ENCODE data around the gene FASTKD2.

GRCh38 chr2:206837775-206838174, 72.4 kb downstream of the FASTKD2 start:
- no peak for TF ChIP-seq ZFX (IDR thresholded peaks at IDR 0.05; ENCODE audit: borderline replicate concordance)
- no peak for TF ChIP-seq CTCF (IDR thresholded peaks at IDR 0.05)

Measured in 22Rv1 (cell line).